ENCODE measurements around the gene MAPK1.
"Not testable (repeated sequence)": the region's sequence is repeated elsewhere in the genome, so short reads cannot be mapped to it uniquely, and the experiment has no call there.

Gene MAPK1

DNA sequence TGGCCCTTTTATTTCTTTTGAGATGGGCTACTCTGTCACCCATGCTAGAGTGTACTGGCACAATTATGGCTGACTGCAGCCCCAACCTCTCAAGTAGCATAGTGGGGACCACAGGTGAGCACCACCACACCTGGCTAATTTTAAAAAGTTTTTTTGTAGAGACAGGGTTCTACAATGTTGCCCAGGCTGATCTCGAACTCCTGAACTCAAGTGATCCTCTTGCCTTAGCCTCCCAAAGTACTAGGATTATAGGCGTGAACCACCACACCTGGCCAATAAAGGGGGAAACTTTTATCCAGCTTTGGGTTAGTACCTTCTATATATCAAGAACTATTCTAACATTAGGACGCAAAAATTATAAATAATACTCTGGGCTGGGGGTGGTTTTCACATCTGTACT lies 52.1 kb downstream of the MAPK1 start:
- H3K9me2 ChIP-seq (replicated peaks; ENCODE audit: control insufficient read depth, low read length), result no peaks in the 10 kb centered on the region
- H4K20me1 ChIP-seq (ENCODE audit: control insufficient read depth, insufficient read depth, low read depth, low read length), result 0 out of 2 replicates have a peak, but pooled peaks cover 4% of the 10 kb centered on the region
- TF ChIP-seq CTCF (IDR thresholded peaks at IDR 0.05; ENCODE audit: low read depth, low read length, poor library complexity, severe bottlenecking) (no peak), EZH2phosphoT487 (IDR thresholded peaks at IDR 0.05; ENCODE audit: borderline replicate concordance, low read length) (no peak)
- H3K4me1 ChIP-seq (ENCODE audit: control insufficient read depth, low read length), result peaks cover 44% of the 10 kb centered on the region
- no peak overlapping the region for H3K27ac ChIP-seq (ENCODE audit: low read depth, low read length)
- H3F3A ChIP-seq (ENCODE audit: control insufficient read depth, insufficient read depth), result peaks cover 8% of the 10 kb centered on the region
- no peak overlapping the region for H3K4me2 ChIP-seq (ENCODE audit: low read length)
- H3K27me3 ChIP-seq (ENCODE audit: control insufficient read depth, low read length), result no peaks in the 10 kb centered on the region
- H3K4me3 ChIP-seq (ENCODE audit: low read length), result no peak overlapping the region
- peaks cover 9% of the 10 kb centered on the region for H3K36me3 ChIP-seq (ENCODE audit: control insufficient read depth, low read length)
- H3K79me2 ChIP-seq (ENCODE audit: control insufficient read depth, low read length), result peaks cover 98% of the 10 kb centered on the region
- H3K9me3 ChIP-seq (ENCODE audit: control insufficient read depth, insufficient read depth, low read length), result no peaks in the 10 kb centered on the region; the same call in 1 of the 2 replicates

- Histone ChIP-seq H3K4me3 (ENCODE audit: low read length) (no peak overlapping the region), H3F3A (ENCODE audit: control insufficient read depth, insufficient read depth) (peaks cover 3% of the 10 kb centered on the region), H3K4me2 (ENCODE audit: low read length) (no peak overlapping the region), H3K79me2 (ENCODE audit: control insufficient read depth, low read length) (peaks cover 96% of the 10 kb centered on the region), H3K27me3 (ENCODE audit: control insufficient read depth, low read length) (no peaks in the 10 kb centered on the region), H3K27ac (ENCODE audit: low read depth, low read length) (no peak overlapping the region), H3K9me2 (replicated peaks; ENCODE audit: control insufficient read depth, low read length) (no peaks in the 10 kb centered on the region), H3K36me3 (ENCODE audit: control insufficient read depth, low read length) (peaks cover 20% of the 10 kb centered on the region), H4K20me1 (ENCODE audit: control insufficient read depth, insufficient read depth, low read depth, low read length) (0 out of 2 replicates have a peak, but pooled peaks cover 4% of the 10 kb centered on the region), H3K9me3 (ENCODE audit: control insufficient read depth, insufficient read depth, low read length) (no peaks in the 10 kb centered on the region; the same call in 1 of the 2 replicates), H3K4me1 (ENCODE audit: control insufficient read depth, low read length) (peaks cover 17% of the 10 kb centered on the region)
- no peak for TF ChIP-seq CTCF (IDR thresholded peaks at IDR 0.05; ENCODE audit: low read depth, low read length, poor library complexity, severe bottlenecking)
- TF ChIP-seq EZH2phosphoT487 (IDR thresholded peaks at IDR 0.05; ENCODE audit: borderline replicate concordance, low read length), result no peak
Observed at GRCh38 chr22:21811982-21812381, 55.5 kb downstream of the MAPK1 start.

DNA sequence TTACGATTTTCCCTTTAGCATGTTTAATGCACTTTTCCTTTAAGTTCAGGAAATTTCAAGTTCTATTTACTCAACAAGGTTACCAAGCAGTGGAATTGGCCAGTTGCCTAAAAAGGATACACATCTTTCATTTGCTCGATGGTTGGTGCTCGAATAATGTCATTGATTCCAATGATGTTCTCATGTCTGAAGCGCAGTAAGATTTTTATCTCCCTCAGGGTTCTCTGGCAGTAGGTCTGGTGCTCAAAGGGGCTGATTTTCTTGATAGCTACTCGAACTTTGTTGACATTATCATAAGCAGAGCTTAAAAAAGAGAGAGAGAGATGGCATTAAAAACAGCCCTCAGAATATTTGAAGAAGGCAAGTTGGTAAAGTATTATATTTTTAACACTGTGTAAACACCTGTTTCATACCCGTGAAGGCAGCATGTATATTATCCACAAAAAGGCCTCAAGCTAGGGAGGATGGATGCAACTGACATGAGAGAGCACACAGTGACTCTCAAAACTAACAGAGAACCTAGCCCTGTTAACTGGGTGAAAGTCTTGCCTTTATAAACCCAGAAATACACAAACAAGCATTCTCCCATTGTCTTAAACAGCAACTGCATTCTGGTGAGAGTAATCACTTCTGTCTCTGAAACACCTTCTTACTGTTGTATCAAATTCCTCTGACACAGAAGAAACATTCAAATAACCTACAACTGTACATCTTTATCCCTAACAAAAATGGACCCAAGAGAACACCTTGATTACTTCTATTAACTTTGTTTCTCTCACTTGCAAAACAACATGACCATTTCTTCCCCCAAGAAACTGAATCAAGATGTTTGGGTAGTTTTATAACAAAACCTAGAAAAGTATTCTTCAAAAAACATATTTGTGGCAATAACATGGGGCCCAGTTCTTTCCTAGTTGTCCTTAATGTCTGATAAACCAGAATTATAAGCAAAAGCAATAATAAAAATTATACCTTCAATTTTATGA lies 59.6 kb downstream of the MAPK1 start:
- TF ChIP-seq CTCF (IDR thresholded peaks at IDR 0.05; ENCODE audit: low read depth, low read length, poor library complexity, severe bottlenecking), result no peak
- TF ChIP-seq EZH2phosphoT487 (IDR thresholded peaks at IDR 0.05; ENCODE audit: borderline replicate concordance, low read length), result no peak
- H3K27ac ChIP-seq (ENCODE audit: low read depth, low read length), result no peak overlapping the region
- H3K36me3 ChIP-seq (ENCODE audit: control insufficient read depth, low read length), result peaks cover 61% of the 10 kb centered on the region
- 0 out of 2 replicates have a peak, but pooled peaks cover 4% of the 10 kb centered on the region for H4K20me1 ChIP-seq (ENCODE audit: control insufficient read depth, insufficient read depth, low read depth, low read length)
- H3F3A ChIP-seq (ENCODE audit: control insufficient read depth, insufficient read depth), result no peaks in the 10 kb centered on the region
- no peaks in the 10 kb centered on the region; the same call in 1 of the 2 replicates for H3K9me3 ChIP-seq (ENCODE audit: control insufficient read depth, insufficient read depth, low read length)
- no peaks in the 10 kb centered on the region for H3K9me2 ChIP-seq (replicated peaks; ENCODE audit: control insufficient read depth, low read length)
- no peak overlapping the region for H3K4me2 ChIP-seq (ENCODE audit: low read length)
- H3K4me3 ChIP-seq (ENCODE audit: low read length), result no peak overlapping the region
- H3K79me2 ChIP-seq (ENCODE audit: control insufficient read depth, low read length), result peaks cover 55% of the 10 kb centered on the region
- H3K27me3 ChIP-seq (ENCODE audit: control insufficient read depth, low read length), result no peaks in the 10 kb centered on the region
- 0 out of 2 replicates have a peak, but pooled peaks cover 6% of the 10 kb centered on the region for H3K4me1 ChIP-seq (ENCODE audit: control insufficient read depth, low read length)

DNA sequence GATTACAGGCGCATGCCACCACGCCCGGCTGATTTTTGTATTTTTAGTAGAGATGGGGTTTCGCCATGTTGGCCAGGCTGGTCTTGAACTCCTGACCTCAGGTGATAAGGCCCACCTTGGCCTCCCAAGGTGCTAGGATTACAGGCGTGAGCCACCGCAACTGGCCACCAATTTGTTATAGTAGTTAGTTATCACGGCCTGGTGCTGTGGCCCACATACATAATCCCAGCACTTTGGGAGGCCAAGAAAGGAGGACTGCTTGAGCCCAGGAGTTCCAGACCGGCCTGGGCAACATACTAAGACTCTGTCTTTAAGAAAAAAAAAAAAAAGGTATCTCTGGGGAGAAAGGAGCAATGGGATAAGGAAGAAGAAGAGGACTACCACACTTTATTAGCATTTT lies 62.1 kb downstream of the MAPK1 start:
- not testable (repeated sequence) for H3K9me2 ChIP-seq (replicated peaks; ENCODE audit: control insufficient read depth, low read length); H3K27me3 ChIP-seq (ENCODE audit: control insufficient read depth, low read length); H3K9me3 ChIP-seq (ENCODE audit: control insufficient read depth, insufficient read depth, low read length); H3K4me1 ChIP-seq (ENCODE audit: control insufficient read depth, low read length); H3K4me3 ChIP-seq (ENCODE audit: low read length); H3K27ac ChIP-seq (ENCODE audit: low read depth, low read length); H3K4me2 ChIP-seq (ENCODE audit: low read length); H3F3A ChIP-seq (ENCODE audit: control insufficient read depth, insufficient read depth); H4K20me1 ChIP-seq (ENCODE audit: control insufficient read depth, insufficient read depth, low read depth, low read length)
- Histone ChIP-seq H3K36me3 (ENCODE audit: control insufficient read depth, low read length) (peaks cover 71% of the 10 kb centered on the region), H3K79me2 (ENCODE audit: control insufficient read depth, low read length) (peaks cover 31% of the 10 kb centered on the region)

All from DOHH2 (cell line).